ENCODE data around the gene DENND5A. TPM values are rescaled to one million over a fixed set of nuclear protein-coding genes. Genes with fewer than 3 reads are reported as not detected.
"Not testable (repeated sequence)": the region's sequence is repeated elsewhere in the genome, so short reads cannot be mapped to it uniquely, and the experiment has no call there.

The DENND5A gene
- total RNA-seq, 2 experiments from 2014 or later, result 46.5 to 50.9 TPM

- H3K4me3 Mint-ChIP-seq, H3K4me1 Mint-ChIP-seq, H3K9me3 Mint-ChIP-seq, H3K36me3 Mint-ChIP-seq, DNase-seq, H3K27ac Mint-ChIP-seq: not testable (repeated sequence)
- H3K27me3 Mint-ChIP-seq, result peaks cover 42% of the 10 kb centered on the region
Measured at GRCh38 chr11:9097186-9097943, 167.8 kb downstream of the DENND5A start.

GRCh38 chr11:9096427-9096826 is 168.7 kb downstream of the DENND5A start:
- Mint-ChIP-seq H3K36me3 (no peaks in the 10 kb centered on the region), H3K4me3 (no peak overlapping the region), H3K27ac (no peak overlapping the region), H3K27me3 (peaks cover 41% of the 10 kb centered on the region), H3K4me1 (no peaks in the 10 kb centered on the region), H3K9me3 (no peaks in the 10 kb centered on the region)
- no peak for DNase-seq

GRCh38 chr11:9095421-9095820 is 169.7 kb downstream of the DENND5A start:
- Mint-ChIP-seq H3K4me3 (no peak overlapping the region), H3K4me1 (no peaks in the 10 kb centered on the region), H3K27me3 (peaks cover 42% of the 10 kb centered on the region), H3K9me3 (no peaks in the 10 kb centered on the region), H3K36me3 (no peaks in the 10 kb centered on the region), H3K27ac (no peak overlapping the region)
- no peak for DNase-seq

GRCh38 chr11:9094420-9094819 is 170.7 kb downstream of the DENND5A start:
- Mint-ChIP-seq H3K4me3 (no peak overlapping the region), H3K4me1 (no peaks in the 10 kb centered on the region), H3K36me3 (no peaks in the 10 kb centered on the region), H3K27me3 (peaks cover 52% of the 10 kb centered on the region), H3K27ac (no peak overlapping the region), H3K9me3 (no peaks in the 10 kb centered on the region)
- no peak for DNase-seq

- Mint-ChIP-seq H3K9me3 (no peaks in the 10 kb centered on the region), H3K27ac (no peak overlapping the region), H3K27me3 (peaks cover 65% of the 10 kb centered on the region), H3K36me3 (no peaks in the 10 kb centered on the region), H3K4me1 (no peaks in the 10 kb centered on the region), H3K4me3 (no peak overlapping the region)
- DNase-seq, result no peak
Measured at GRCh38 chr11:9092853-9093778, 172.0 kb downstream of the DENND5A start.

GRCh38 chr11:9092072-9092471 is 173.1 kb downstream of the DENND5A start:
- Mint-ChIP-seq H3K27me3 (peaks cover 74% of the 10 kb centered on the region), H3K9me3 (no peaks in the 10 kb centered on the region), H3K4me1 (no peaks in the 10 kb centered on the region), H3K27ac (no peak overlapping the region), H3K36me3 (no peaks in the 10 kb centered on the region), H3K4me3 (no peak overlapping the region)
- no peak for DNase-seq

GRCh38 chr11:9091044-9091922 is 173.9 kb downstream of the DENND5A start, which contains the start of gene SCUBE2:
Gene SCUBE2 (minus strand): TSS chr11:9091599. CDS start chr11:9091528, 71 bp downstream.
- no peaks in the 10 kb centered on the region for H3K9me3 Mint-ChIP-seq
- H3K27ac Mint-ChIP-seq, result no peak within 1 kb of the TSS
- no peak within 1 kb of the TSS for H3K4me3 Mint-ChIP-seq
- no peaks in the 10 kb centered on the region for H3K4me1 Mint-ChIP-seq
- no peaks in the 10 kb centered on the region for H3K36me3 Mint-ChIP-seq
- H3K27me3 Mint-ChIP-seq, result peaks cover 79% of the 10 kb centered on the region
- peak; percentile 10 for DNase-seq

- Mint-ChIP-seq H3K27ac (no peak overlapping the region), H3K36me3 (no peaks in the 10 kb centered on the region), H3K4me3 (no peak overlapping the region), H3K9me3 (no peaks in the 10 kb centered on the region), H3K27me3 (peaks cover 80% of the 10 kb centered on the region), H3K4me1 (no peaks in the 10 kb centered on the region)
- DNase-seq, result no peak
Measured at GRCh38 chr11:9090488-9091043, 174.6 kb downstream of the DENND5A start.

- Mint-ChIP-seq H3K27ac (no peak overlapping the region), H3K4me3 (no peak overlapping the region), H3K9me3 (no peaks in the 10 kb centered on the region), H3K27me3 (peaks cover 77% of the 10 kb centered on the region), H3K36me3 (no peaks in the 10 kb centered on the region), H3K4me1 (no peaks in the 10 kb centered on the region)
- DNase-seq, result no peak
Measured at GRCh38 chr11:9089636-9090035, 175.5 kb downstream of the DENND5A start.

GRCh38 chr11:9089061-9089460 is 176.1 kb downstream of the DENND5A start:
- no peak for DNase-seq
- H3K9me3 Mint-ChIP-seq, result no peaks in the 10 kb centered on the region
- no peaks in the 10 kb centered on the region for H3K36me3 Mint-ChIP-seq
- H3K4me1 Mint-ChIP-seq, result no peaks in the 10 kb centered on the region
- H3K27ac Mint-ChIP-seq, result no peak overlapping the region
- no peak overlapping the region for H3K4me3 Mint-ChIP-seq
- H3K27me3 Mint-ChIP-seq, result peaks cover 72% of the 10 kb centered on the region

Other genes starting within 250 kb of the DENND5A start
- not detected for gene SCUBE2, start 173.8 kb downstream of the DENND5A start, total RNA-seq
- gene TMEM41B, start 49.2 kb upstream of the DENND5A start, total RNA-seq, result 10 to 100 TPM; 20.1 to 20.5 TPM
- gene IPO7, start 119.3 kb upstream of the DENND5A start, total RNA-seq, result 100 to 1,000 TPM; 195 TPM
- gene ZNF143, start 195.7 kb upstream of the DENND5A start, total RNA-seq, result 10 to 100 TPM; 26.5 to 26.8 TPM